Measurements from ENCODE around the gene CCDC77. TPM values are rescaled to one million over a fixed set of nuclear protein-coding genes. Genes with fewer than 3 reads are reported as not detected.

The CCDC77 gene
- total RNA-seq, 2 experiments from 2014 or later: 5.3 to 7.8 TPM

GRCh38 chr12:466039-466438, 64.6 kb downstream of the CCDC77 start:
- H3K27ac ChIP-seq (ENCODE audit: low read depth in 1 of 2, low read length in 2 of 2): no peak overlapping the region
- peaks cover 4% of the 10 kb centered on the region for H3K4me1 ChIP-seq (ENCODE audit: insufficient read depth, low read length)
- Mint-ChIP-seq H3K27me3 (peaks cover 2% of the 10 kb centered on the region), H3K27ac (no peak overlapping the region), H3K4me1 (ENCODE audit: low read depth) (peaks cover 11% of the 10 kb centered on the region), H3K9me3 (no peaks in the 10 kb centered on the region), H3K4me3 (no peak overlapping the region), H3K36me3 (ENCODE audit: low read depth) (no peaks in the 10 kb centered on the region)
- TF ChIP-seq, protein P1, sequence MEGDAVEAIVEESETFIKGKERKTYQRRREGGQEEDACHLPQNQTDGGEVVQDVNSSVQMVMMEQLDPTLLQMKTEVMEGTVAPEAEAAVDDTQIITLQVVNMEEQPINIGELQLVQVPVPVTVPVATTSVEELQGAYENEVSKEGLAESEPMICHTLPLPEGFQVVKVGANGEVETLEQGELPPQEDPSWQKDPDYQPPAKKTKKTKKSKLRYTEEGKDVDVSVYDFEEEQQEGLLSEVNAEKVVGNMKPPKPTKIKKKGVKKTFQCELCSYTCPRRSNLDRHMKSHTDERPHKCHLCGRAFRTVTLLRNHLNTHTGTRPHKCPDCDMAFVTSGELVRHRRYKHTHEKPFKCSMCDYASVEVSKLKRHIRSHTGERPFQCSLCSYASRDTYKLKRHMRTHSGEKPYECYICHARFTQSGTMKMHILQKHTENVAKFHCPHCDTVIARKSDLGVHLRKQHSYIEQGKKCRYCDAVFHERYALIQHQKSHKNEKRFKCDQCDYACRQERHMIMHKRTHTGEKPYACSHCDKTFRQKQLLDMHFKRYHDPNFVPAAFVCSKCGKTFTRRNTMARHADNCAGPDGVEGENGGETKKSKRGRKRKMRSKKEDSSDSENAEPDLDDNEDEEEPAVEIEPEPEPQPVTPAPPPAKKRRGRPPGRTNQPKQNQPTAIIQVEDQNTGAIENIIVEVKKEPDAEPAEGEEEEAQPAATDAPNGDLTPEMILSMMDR (IDR thresholded peaks at IDR 0.05): no peak
- no peak overlapping the region for H3K4me3 ChIP-seq (ENCODE audit: low read length)
- no peak for DNase-seq
- ChIA-PET POLR2A (no interaction called here), CTCF (no interaction called here)
- intact Hi-C loops (cut with DNase I, micrococcal nuclease): no loop called here
- H3K9me3 ChIP-seq (ENCODE audit: control insufficient read depth in 1 of 2, insufficient read depth in 1 of 2, low read length in 2 of 2): no peaks in the 10 kb centered on the region
- peaks cover 0 to 7% of the 10 kb centered on the region in 2 experiments for H3K27me3 ChIP-seq (ENCODE audit: control insufficient read depth in 1 of 2, insufficient read depth in 2 of 2, low read length in 2 of 2)
- H3K36me3 ChIP-seq (ENCODE audit: insufficient read depth, low read length): no peaks in the 10 kb centered on the region
- ATAC-seq (ENCODE audit: poor library complexity): no peak

GRCh38 chr12:466762-467161, 65.3 kb downstream of the CCDC77 start:
- H3K4me1 Mint-ChIP-seq (ENCODE audit: low read depth): peaks cover 4% of the 10 kb centered on the region
- CTCF ChIA-PET: no interaction called here
- intact Hi-C loops (cut with DNase I, micrococcal nuclease): no loop called here
- Histone ChIP-seq H3K27me3 (ENCODE audit: control insufficient read depth in 1 of 2, insufficient read depth in 2 of 2, low read length in 2 of 2) (peaks cover 0 to 7% of the 10 kb centered on the region in 2 experiments), H3K27ac (ENCODE audit: low read depth in 1 of 2, low read length in 2 of 2) (no peak overlapping the region), H3K4me1 (ENCODE audit: insufficient read depth, low read length) (peaks cover 3% of the 10 kb centered on the region), H3K36me3 (ENCODE audit: insufficient read depth, low read length) (no peaks in the 10 kb centered on the region), H3K4me3 (ENCODE audit: low read length) (no peak overlapping the region), H3K9me3 (ENCODE audit: control insufficient read depth in 1 of 2, insufficient read depth in 1 of 2, low read length in 2 of 2) (no peaks in the 10 kb centered on the region)
- no peak overlapping the region for H3K4me3 Mint-ChIP-seq
- POLR2A ChIA-PET: no interaction called here
- no peaks in the 10 kb centered on the region for H3K36me3 Mint-ChIP-seq (ENCODE audit: low read depth)
- no peak overlapping the region for H3K27ac Mint-ChIP-seq
- DNase-seq (no peak), ATAC-seq (ENCODE audit: poor library complexity) (no peak)
- TF ChIP-seq, protein P1 (IDR thresholded peaks at IDR 0.05): no peak
- no peaks in the 10 kb centered on the region for H3K9me3 Mint-ChIP-seq
- no peaks in the 10 kb centered on the region for H3K27me3 Mint-ChIP-seq

- no peak overlapping the region for H3K27ac ChIP-seq (ENCODE audit: low read depth in 1 of 2, low read length in 2 of 2)
- H3K9me3 ChIP-seq (ENCODE audit: control insufficient read depth in 1 of 2, insufficient read depth in 1 of 2, low read length in 2 of 2): no peaks in the 10 kb centered on the region
- Mint-ChIP-seq H3K36me3 (ENCODE audit: low read depth) (no peaks in the 10 kb centered on the region), H3K27me3 (no peaks in the 10 kb centered on the region), H3K4me1 (ENCODE audit: low read depth) (no peaks in the 10 kb centered on the region), H3K9me3 (no peaks in the 10 kb centered on the region), H3K4me3 (no peak overlapping the region), H3K27ac (no peak overlapping the region)
- no peak for ATAC-seq (ENCODE audit: poor library complexity)
- no peaks in the 10 kb centered on the region for H3K36me3 ChIP-seq (ENCODE audit: insufficient read depth, low read length)
- intact Hi-C loops (cut with DNase I, micrococcal nuclease): no loop called here
- no peak for DNase-seq
- H3K4me3 ChIP-seq (ENCODE audit: low read length): no peak overlapping the region
- TF ChIP-seq, protein P1 (IDR thresholded peaks at IDR 0.05): no peak
- POLR2A ChIA-PET: no interaction called here
- CTCF ChIA-PET: interaction anchor here (1.1 kb wide), 1 partner anchor 63 kb away, joined by 3 read pairs; no protein-coding TSS in a partner anchor
- H3K27me3 ChIP-seq (ENCODE audit: control insufficient read depth in 1 of 2, insufficient read depth in 2 of 2, low read length in 2 of 2): peaks cover 0 to 3% of the 10 kb centered on the region in 2 experiments
- peaks cover 3% of the 10 kb centered on the region for H3K4me1 ChIP-seq (ENCODE audit: insufficient read depth, low read length)
These were observed 66.1 kb downstream of the CCDC77 start for GRCh38 chr12:467591-467990.
